Psoas muscle (tissue), 8 donors: Measurements from ENCODE around the gene CNNM4. TPM values are rescaled to one million over a fixed set of nuclear protein-coding genes. Genes with fewer than 3 reads are reported as not detected.
"Not testable (repeated sequence)": the region's sequence is repeated elsewhere in the genome, so short reads cannot be mapped to it uniquely, and the experiment has no call there.

Experiments
- ATAC-seq, 4 donors: fragments of 200-7000 bp; cut with Tn5 transposase; one replicate each; pipeline ENCODE4 v1.9.1; 2020; ENCODE audit warnings: moderate library complexity in 3 of 4, mild to moderate bottlenecking in 2 of 4
- DNase-seq, 2 donors: peaks; one replicate each; pipeline ENCODE4 v3.0.0-alpha.2; 2020
- H3K27ac ChIP-seq: fragments of 200-600 bp; one replicate; pipeline ENCODE4 v1.8.0; 2022
- H3K27me3 ChIP-seq, 3 donors: fragments of 200-600 bp in 1 of 3; one replicate each; pipeline versions ENCODE4 v1.6.1 to v1.8.0; 2013 to 2022; ENCODE audit warnings: low read length in 2 of 3, mild to moderate bottlenecking in 2 of 3, moderate library complexity in 1 of 3; ENCODE audit not compliant: insufficient read depth in 3 of 3
- H3K36me3 ChIP-seq, 2 donors: fragments of 200-600 bp in 1 of 2; one replicate each; pipeline versions ENCODE4 v1.6.1 to v1.8.0; 2013 to 2022; ENCODE audit warnings: low read depth in 1 of 2, mild to moderate bottlenecking in 1 of 2, moderate library complexity in 1 of 2; ENCODE audit not compliant: insufficient read depth in 1 of 2
- H3K4me1 ChIP-seq: fragments of 200-600 bp; one replicate; pipeline ENCODE4 v1.8.0; 2022
- H3K4me3 ChIP-seq: fragments of 200-600 bp; one replicate; pipeline ENCODE4 v1.8.0; 2022; ENCODE audit warnings: mild to moderate bottlenecking
- H3K9me3 ChIP-seq: fragments of 200-600 bp; one replicate; pipeline ENCODE4 v1.8.0; 2022
- WGBS, 3 donors: extraction: QIAGEN DNeasy Blood & Tissue Kit; methylation state at CpG; one replicate each; pipeline versions ENCODE4 v1.1.6 to v1.1.7; 2013; 5-methylcytosine and 5-hydroxymethylcytosine counted together
- intact Hi-C, 2 donors: fragments of 100-400 bp; cut with DNase I; formaldehyde crosslinking; loops; one replicate each; pipeline versions ENCODE4 v1.11.0 to v1.14.2; 2022
- polyA plus RNA-seq, 3 donors: library from polyadenylated mRNA; stranded (reverse); fragments of 200-250 nt; gene quantifications; one replicate each; pipeline ENCODE4 v1.2.3, GENCODE V29; 2013
- total RNA-seq, 4 donors: library from RNA; stranded (reverse); fragmentation: NEBNext Ultra II Directional in 2 of 4; extraction: Animal tissue kit (Norgen Biotek cat#: 25700) in 2 of 4; gene quantifications; one replicate each; pipeline versions ENCODE4 v1.2.1 to v1.2.4, GENCODE V29; 2021 to 2023
- TF ChIP-seq, protein P1 (sequence below): fragments of 200-600 bp; IDR thresholded peaks from one replicate; pipeline ENCODE4 v1.8.0; 2022; ENCODE audit warnings: antibody characterized with exemption
- donor health status: healthy with polysubstance abuse.
- donor health status: DM: no; HTN: no; CAD: no; lungs with moderate emphysema.
- donor health status: Bipolar disorder and iron deficiency.
- donor health status: healthy.
- donor health status: DM: yes; HTN: yes; CAD: no.
- donor health status: DM: no; HTN: no; CAD: no.
- donor health status: DM: no; HTN: no; CAD: no.
- donor health status: DM: yes; HTN: yes; CAD: no.

Gene CNNM4
- total and polyA plus RNA-seq, 7 donors = 2.7 to 28.8 (median 12.2) TPM

DNA sequence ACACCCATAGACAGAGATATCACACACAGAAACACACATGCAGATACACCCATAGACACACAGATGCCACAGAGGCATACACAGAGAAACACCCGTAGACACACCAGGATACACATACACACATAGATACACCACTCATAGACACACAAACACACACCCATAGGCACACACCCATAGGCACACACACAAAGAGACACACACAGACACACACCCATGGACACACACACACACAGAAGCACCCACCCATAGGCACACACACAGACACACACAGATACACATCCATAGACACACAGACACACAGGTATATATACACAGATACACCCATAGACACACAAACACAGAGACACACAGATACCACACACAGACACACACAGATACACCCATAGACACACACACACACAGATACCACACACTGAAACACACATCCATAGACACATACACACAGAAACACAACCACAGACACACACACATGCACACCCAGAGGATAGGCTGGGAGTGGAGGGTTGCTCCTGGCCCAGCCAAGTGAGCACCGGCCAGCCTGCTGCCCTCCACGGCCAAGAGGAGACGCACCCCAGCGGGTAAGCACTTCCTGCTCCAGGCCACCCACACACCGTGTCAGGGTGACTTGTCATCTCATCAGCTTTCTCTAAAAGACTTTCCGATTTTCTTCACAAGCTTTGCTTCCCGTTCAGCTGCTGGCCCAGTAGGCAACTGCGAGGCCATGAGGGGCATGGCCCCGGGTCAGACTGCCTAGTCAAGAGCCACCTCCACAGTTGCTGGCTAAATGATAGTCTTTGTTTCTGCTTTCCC is 41.3 kb downstream of the CNNM4 start:
- 62 to 74% (median 74%) methylated on average over 10 of the region's 10 CpGs for WGBS, 3 donors
- no peak for ATAC-seq
- no peak overlapping the region for H3K27ac ChIP-seq
- DNase-seq = peak in 1 of 2 donors; percentile 41
- TF ChIP-seq, protein P1, sequence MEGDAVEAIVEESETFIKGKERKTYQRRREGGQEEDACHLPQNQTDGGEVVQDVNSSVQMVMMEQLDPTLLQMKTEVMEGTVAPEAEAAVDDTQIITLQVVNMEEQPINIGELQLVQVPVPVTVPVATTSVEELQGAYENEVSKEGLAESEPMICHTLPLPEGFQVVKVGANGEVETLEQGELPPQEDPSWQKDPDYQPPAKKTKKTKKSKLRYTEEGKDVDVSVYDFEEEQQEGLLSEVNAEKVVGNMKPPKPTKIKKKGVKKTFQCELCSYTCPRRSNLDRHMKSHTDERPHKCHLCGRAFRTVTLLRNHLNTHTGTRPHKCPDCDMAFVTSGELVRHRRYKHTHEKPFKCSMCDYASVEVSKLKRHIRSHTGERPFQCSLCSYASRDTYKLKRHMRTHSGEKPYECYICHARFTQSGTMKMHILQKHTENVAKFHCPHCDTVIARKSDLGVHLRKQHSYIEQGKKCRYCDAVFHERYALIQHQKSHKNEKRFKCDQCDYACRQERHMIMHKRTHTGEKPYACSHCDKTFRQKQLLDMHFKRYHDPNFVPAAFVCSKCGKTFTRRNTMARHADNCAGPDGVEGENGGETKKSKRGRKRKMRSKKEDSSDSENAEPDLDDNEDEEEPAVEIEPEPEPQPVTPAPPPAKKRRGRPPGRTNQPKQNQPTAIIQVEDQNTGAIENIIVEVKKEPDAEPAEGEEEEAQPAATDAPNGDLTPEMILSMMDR = no peak
- no peaks in the 10 kb centered on the region for H3K27me3 ChIP-seq
- intact Hi-C loops = loop anchor here (2.0 to 5.0 kb wide), 3 partner anchors 39 to 251 kb away; no protein-coding TSS in a partner anchor
- H3K9me3 ChIP-seq = no peaks in the 10 kb centered on the region
- no peak overlapping the region for H3K4me3 ChIP-seq
- peaks cover 0 to 66% of the 10 kb centered on the region in 2 donors for H3K36me3 ChIP-seq
- peaks cover 8% of the 10 kb centered on the region for H3K4me1 ChIP-seq

DNA sequence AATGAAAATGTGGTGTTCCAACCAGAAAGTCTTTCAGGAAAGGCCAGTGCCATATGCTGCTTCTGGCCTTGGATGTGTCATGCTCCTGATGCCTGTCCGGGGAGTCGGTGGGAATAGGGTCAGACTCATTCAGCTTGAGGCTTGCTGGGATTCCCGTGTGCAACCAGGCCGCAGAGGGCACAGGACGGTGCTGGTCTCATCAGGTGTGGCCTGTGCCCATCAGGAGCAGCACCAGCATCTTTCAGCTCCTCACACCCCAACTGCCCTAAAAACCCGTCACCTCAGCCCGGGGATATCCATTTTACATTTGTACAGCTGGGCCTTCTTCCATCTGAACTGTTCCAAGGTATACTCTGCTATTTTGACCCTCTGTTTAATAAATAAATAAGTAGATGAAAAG is 42.0 kb downstream of the CNNM4 start:
- Histone ChIP-seq H3K4me1 (peaks cover 8% of the 10 kb centered on the region), H3K4me3 (no peak overlapping the region), H3K27ac (no peak overlapping the region), H3K36me3 (peaks cover 0 to 61% of the 10 kb centered on the region in 2 donors), H3K27me3 (no peaks in the 10 kb centered on the region), H3K9me3 (no peaks in the 10 kb centered on the region)
- DNase-seq (peak in 1 of 2 donors; percentile 13), ATAC-seq (no peak)
- TF ChIP-seq, protein P1 = no peak
- 88 to 91% (median 91%) methylated on average over 7 of the region's 7 CpGs for WGBS, 3 donors
- intact Hi-C loops = loop anchor here in 1 of 2 donors (2.0 to 5.0 kb wide), 2 partner anchors 65 to 252 kb away; no protein-coding TSS in a partner anchor

DNA sequence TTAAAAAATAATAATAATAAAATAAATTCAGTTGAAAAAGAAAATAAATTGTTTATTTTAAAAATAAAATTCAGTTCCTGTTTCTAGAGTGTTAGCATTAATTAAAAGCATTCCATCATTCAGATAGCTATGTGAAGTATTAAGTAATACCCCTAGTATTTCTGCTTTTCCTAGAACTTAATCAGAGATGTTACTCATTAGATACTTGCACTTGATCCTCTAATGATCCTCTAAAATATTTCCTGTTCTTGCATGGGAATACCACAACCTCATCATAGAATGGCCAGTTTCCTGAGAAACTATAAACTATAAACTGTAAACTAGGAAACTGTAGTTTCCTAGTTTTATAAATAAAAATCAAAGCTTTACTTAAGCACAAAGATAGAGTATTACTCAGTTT is 44.3 kb downstream of the CNNM4 start:
- Histone ChIP-seq H3K27ac (no peak overlapping the region), H3K4me1 (peaks cover 8% of the 10 kb centered on the region), H3K27me3 (no peaks in the 10 kb centered on the region), H3K4me3 (no peak overlapping the region), H3K9me3 (no peaks in the 10 kb centered on the region), H3K36me3 (peaks cover 0 to 56% of the 10 kb centered on the region in 2 donors)
- no peak for DNase-seq
- ATAC-seq = no peak
- TF ChIP-seq, protein P1 = no peak
- intact Hi-C loops = loop anchor here in 1 of 2 donors (1.0 to 5.0 kb wide), 3 partner anchors 38 to 151 kb away; no protein-coding TSS in a partner anchor

DNA sequence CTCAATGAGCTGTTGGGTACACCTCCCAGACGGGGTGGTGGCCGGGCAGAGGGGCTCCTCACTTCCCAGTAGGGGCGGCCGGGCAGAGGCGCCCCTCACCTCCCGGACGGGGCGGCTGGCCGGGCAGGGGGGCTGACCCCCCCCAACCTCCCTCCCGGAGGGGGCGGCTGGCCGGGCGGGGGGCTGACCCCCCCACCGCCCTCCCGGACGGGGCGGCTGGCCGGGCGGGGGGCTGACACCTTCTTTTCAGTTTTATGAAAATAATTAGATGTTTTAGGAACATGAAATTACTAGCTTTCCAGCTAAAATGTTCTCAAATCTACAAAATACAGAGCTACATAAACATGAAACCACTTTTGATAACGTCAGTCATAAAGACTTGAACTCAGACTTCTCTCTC is 45.2 kb downstream of the CNNM4 start:
- intact Hi-C loops = loop anchor here in 1 of 2 donors (5.0 kb wide), 1 partner anchor 39 kb away; no protein-coding TSS in a partner anchor
- peaks cover 0 to 60% of the 10 kb centered on the region in 2 donors for H3K36me3 ChIP-seq
- H3K4me3 ChIP-seq, DNase-seq, H3K27ac ChIP-seq, H3K4me1 ChIP-seq, H3K27me3 ChIP-seq, ATAC-seq, H3K9me3 ChIP-seq: not testable (repeated sequence)
- WGBS, 3 donors = 93 to 96% (median 95%) methylated on average over 13 to 16 of the region's 20 CpGs

DNA sequence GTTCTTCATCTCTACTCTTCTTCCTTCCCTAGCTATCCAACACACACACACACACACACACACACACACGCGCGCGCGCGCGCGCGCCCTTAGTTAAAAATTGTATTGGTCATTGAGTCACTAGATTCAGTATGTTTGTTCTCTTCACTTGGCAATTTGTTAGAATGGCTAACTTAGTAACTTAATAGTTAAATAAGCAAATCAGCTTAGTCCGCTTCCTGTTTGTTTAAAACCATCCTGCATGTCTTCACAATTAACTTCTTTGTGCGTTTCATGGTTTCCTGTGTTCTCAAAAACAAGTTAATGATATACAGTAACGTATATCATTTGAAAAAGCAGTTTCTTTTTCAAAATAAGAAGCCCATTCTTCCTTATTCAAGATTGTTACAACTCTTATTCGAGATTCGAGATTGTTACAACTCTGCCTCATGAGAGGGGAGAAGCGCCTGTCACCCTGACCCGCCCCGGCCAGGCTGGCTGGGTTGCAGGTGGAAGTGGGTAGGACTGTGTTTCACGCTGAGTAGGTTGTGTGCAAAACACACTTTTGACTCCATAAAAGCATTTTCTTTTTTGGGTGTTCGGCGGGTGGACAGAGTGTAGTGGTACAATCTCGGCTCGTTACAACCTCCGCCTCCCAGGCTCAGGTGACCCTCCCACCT is 45.9 kb downstream of the CNNM4 start:
- 90 to 92% (median 91%) methylated on average over 23 of the region's 23 CpGs for WGBS, 3 donors

More for the DNA sequence above, 45.9 kb downstream of the CNNM4 start:
- no peak overlapping the region for H3K27ac ChIP-seq
- DNase-seq = no peak
- H3K9me3 ChIP-seq = no peaks in the 10 kb centered on the region
- TF ChIP-seq, protein P1 = no peak
- no peaks in the 10 kb centered on the region for H3K27me3 ChIP-seq
- intact Hi-C loops = loop anchor here in 1 of 2 donors (5.0 kb wide), 1 partner anchor 39 kb away; no protein-coding TSS in a partner anchor
- ATAC-seq = no peak
- peaks cover 0 to 64% of the 10 kb centered on the region in 2 donors for H3K36me3 ChIP-seq
- peaks cover 9% of the 10 kb centered on the region for H3K4me1 ChIP-seq
- H3K4me3 ChIP-seq = no peak overlapping the region
